8988T (cell line): Measurements from ENCODE around the gene CEP152.

ENCODE experiments used
- DNase-seq: peaks from one replicate; pipeline ENCODE4 v3.0.0; 2011

CEP152 gene

DNA sequence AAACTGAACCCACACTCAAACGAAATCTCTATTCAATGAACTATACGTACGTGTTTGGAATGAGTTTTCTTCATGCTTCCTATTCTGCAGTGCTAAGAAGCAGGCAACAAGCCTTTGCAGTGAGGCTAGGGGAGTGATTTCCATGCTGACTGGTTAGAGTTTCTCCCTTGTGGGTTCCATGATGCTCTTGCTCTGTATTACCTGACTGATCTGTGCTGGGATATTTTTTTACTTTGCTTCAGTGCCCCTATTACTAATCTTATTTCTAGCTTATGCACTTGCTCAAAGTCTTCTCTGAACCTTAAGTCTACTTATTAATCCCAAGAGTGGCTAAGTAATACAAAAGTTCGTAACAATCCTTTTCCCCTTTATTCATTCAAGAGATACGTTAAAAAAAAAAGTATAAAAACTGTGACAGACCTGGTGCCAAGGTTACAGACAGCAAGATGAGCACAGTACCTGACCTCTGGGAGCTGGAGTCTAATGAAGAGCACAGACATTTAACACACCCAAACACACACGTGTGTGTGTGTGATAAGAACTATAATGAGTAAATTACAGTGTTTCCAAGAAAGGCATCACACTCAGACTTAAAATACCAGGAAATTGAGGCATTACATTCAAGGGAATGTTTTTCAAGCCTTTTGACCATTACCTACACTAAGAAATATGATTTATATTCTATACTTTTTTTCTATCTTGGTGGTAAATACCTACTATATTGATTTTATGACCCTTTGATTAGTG, 114.9 kb downstream of the CEP152 start:
- no peak for DNase-seq

GRCh38 chr15:48695088-48695826, 115.6 kb downstream of the CEP152 start:
- no peak for DNase-seq

DNA sequence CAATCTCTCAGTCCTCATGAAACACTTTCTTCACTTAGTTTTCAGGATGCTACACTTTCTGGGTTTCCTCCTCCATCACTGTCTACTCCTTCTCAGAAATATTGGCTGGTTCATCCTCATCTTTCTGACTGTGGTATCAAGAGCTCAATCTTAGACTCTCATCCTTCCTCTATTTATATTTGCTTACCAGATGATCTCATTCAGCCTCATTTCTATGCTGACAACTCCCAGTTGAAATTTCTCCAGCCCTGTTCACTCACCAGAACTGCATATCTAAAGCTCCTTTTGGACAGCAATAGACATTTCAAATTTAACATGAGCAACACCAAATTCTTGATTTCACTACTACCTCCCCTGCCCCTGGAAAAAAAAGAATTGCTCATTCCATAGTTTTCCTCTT, 117.4 kb downstream of the CEP152 start:
- DNase-seq: no peak

DNA sequence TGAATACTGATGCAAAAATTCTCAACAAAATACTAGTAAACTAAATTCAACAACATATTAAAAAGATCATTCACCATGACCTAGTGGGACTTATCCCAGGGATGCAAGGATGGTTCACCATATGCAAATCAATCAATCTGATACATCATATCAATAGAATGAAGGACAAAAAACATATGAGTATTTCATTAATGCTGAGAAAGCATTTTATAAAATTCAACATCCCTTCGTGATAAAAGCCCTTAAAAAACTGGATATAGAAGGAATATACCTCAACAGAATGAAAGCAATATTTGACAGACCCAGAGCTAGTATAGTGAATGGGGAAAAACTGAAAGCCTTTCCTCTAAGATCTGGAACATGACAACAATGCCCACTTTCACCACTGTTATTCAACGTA, 122.4 kb downstream of the CEP152 start:
- no peak for DNase-seq
